ENCODE results near the gene RABGAP1L.

The RABGAP1L gene

DNA sequence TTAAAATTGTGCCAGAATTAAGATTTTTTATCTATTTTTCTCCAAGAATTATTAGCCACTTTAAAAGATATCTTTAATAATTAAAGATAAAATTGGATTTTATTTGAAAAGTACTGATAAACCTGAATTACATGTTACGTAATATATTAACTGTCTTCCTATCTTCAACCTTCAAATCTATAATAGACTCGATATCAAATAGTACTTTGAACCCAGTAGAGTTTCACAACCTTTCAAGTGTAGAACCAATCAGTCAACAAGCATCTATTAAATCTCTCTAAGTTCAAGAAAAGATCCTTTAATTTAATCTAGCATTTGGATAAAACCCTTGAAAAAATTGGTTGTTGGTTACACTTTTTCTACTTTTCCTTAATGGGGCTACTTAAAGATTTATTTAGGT, 559.9 kb downstream of the RABGAP1L start:
- TF ChIP-seq MYC (IDR thresholded peaks at IDR 0.05; ENCODE audit: low read depth, low read length), result no peak
- no peak for TF ChIP-seq MAX (IDR thresholded peaks at IDR 0.05; ENCODE audit: low read depth, low read length)
- no peak for TF ChIP-seq POLR2A (IDR thresholded peaks at IDR 0.05; ENCODE audit: extremely low read depth, insufficient read length)
- TF ChIP-seq CTCF (IDR thresholded peaks at IDR 0.05; ENCODE audit: low read depth, low read length), result no peak
- no peak overlapping the region for H3K4me3 ChIP-seq (ENCODE audit: low read depth, low read length)
- no peak for DNase-seq (ENCODE audit: low read depth)

DNA sequence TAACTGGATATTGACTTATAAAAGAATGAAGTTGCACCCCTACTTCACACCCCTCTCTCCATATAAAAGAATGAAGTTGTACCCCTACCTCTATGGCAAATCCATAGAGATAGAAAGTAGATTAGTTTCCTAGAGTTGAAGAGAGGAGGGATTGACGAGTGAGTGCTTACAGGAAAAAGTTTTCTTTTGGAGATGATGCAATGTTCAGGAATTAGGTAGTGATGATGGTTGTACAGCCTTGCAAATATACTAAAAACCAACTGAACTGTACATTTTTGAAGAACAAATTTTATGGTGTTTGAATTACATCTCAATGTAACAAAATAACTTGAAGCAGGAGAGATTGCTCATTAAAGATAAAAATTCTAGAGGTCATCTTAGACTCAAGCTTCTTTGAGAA, 561.3 kb downstream of the RABGAP1L start:
- TF ChIP-seq CTCF (IDR thresholded peaks at IDR 0.05; ENCODE audit: low read depth, low read length), result no peak
- no peak for TF ChIP-seq POLR2A (IDR thresholded peaks at IDR 0.05; ENCODE audit: extremely low read depth, insufficient read length)
- no peak for TF ChIP-seq MAX (IDR thresholded peaks at IDR 0.05; ENCODE audit: low read depth, low read length)
- no peak for TF ChIP-seq MYC (IDR thresholded peaks at IDR 0.05; ENCODE audit: low read depth, low read length)
- no peak for DNase-seq (ENCODE audit: low read depth)
- no peak overlapping the region for H3K4me3 ChIP-seq (ENCODE audit: low read depth, low read length)

DNA sequence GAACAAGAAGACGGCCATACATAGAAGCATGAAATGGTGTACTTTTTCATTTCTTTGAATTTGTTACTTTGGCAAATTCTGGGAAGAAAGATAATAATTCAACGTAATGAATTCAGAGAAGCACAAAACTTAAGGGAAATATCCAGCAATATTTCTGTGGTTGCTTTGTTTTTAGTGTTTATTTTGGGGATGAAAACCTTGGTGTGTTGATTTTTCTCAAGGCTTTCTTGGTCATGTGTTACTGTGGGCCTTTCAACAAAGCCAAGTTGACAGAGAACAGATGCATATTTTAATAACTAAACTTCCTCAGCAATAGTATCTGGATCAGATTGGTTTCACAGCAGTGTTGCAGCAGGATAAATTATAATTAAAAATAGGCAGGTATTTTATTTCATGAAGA, 561.9 kb downstream of the RABGAP1L start:
- no peak for DNase-seq (ENCODE audit: low read depth)
- H3K4me3 ChIP-seq (ENCODE audit: low read depth, low read length), result no peak overlapping the region
- TF ChIP-seq MYC (IDR thresholded peaks at IDR 0.05; ENCODE audit: low read depth, low read length) (no peak), CTCF (IDR thresholded peaks at IDR 0.05; ENCODE audit: low read depth, low read length) (no peak), POLR2A (IDR thresholded peaks at IDR 0.05; ENCODE audit: extremely low read depth, insufficient read length) (no peak), MAX (IDR thresholded peaks at IDR 0.05; ENCODE audit: low read depth, low read length) (no peak)

DNA sequence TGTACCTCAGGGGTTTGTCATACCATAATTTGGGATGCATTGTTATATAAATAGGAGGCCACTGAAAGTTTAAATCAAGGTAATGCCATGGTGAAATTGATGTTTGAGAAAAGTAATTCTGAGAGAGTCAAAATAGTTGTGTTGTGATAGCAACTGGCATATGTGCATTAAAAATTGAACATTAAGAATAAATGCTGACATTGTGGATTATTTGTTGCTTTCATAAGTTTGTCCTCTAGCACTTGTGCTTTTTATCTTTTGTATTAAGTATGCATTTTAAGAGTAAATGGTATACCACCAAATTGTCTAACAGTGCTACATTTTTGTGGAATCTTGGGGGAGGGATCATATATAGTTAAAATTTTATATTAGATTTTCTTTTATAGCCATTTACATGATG, 564.5 kb downstream of the RABGAP1L start:
- no peak overlapping the region for H3K4me3 ChIP-seq (ENCODE audit: low read depth, low read length)
- TF ChIP-seq MAX (IDR thresholded peaks at IDR 0.05; ENCODE audit: low read depth, low read length) (no peak), CTCF (IDR thresholded peaks at IDR 0.05; ENCODE audit: low read depth, low read length) (no peak), MYC (IDR thresholded peaks at IDR 0.05; ENCODE audit: low read depth, low read length) (no peak), POLR2A (IDR thresholded peaks at IDR 0.05; ENCODE audit: extremely low read depth, insufficient read length) (no peak)

DNA sequence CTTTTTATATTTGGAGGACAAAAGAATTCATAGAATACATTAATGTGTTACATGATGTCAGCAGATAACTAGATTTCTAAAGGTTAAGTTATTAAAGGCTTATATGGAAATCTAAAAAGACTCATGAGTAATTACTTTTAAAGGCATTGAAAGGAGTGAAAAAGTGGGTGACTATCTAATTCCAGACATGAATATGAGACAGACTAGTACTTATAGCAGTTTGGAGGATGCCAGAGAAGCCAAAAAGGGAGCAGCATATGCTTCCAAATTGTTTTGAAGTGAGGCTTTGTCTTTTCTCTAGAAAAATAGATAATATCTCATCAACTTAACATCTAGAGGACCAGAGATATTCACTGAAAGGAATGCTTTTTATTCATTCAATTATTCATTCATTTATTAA, 564.9 kb downstream of the RABGAP1L start:
- no peak overlapping the region for H3K4me3 ChIP-seq (ENCODE audit: low read depth, low read length)
- DNase-seq (ENCODE audit: low read depth), result no peak
- TF ChIP-seq CTCF (IDR thresholded peaks at IDR 0.05; ENCODE audit: low read depth, low read length) (no peak), MAX (IDR thresholded peaks at IDR 0.05; ENCODE audit: low read depth, low read length) (no peak), POLR2A (IDR thresholded peaks at IDR 0.05; ENCODE audit: extremely low read depth, insufficient read length) (no peak), MYC (IDR thresholded peaks at IDR 0.05; ENCODE audit: low read depth, low read length) (no peak)

More for the DNA sequence above, 564.5 kb downstream of the RABGAP1L start:
- no peak for DNase-seq (ENCODE audit: low read depth)
